Right ventricle myocardium inferior (tissue), 1 donor: ENCODE measurements around the gene APH1B. TPM values are rescaled to one million over a fixed set of nuclear protein-coding genes. Genes with fewer than 3 reads are reported as not detected.
"Not testable (repeated sequence)": the region's sequence is repeated elsewhere in the genome, so short reads cannot be mapped to it uniquely, and the experiment has no call there.

ENCODE experiments used
- ATAC-seq: fragments of 200-7000 bp; cut with Tn5 transposase; one replicate; pipeline ENCODE4 v1.9.1; 2020; ENCODE audit warnings: mild to moderate bottlenecking, moderate library complexity
- DNase-seq: peaks from one replicate; pipeline ENCODE4 v3.0.0; 2021; ENCODE audit errors: missing footprints
- intact Hi-C: fragments of 100-400 bp; cut with DNase I; formaldehyde crosslinking; loops from one replicate; pipeline ENCODE4 v1.11.0; 2022
- long read RNA-seq: library from polyadenylated mRNA; unstranded; transcript quantifications from one replicate; pipeline ENCODE4 v2.0.0, GENCODE V29; 2021
- total RNA-seq: library from RNA; stranded (reverse); fragmentation: NEBNext Ultra II Directional; extraction: Animal tissue kit (Norgen Biotek cat#: 25700); gene quantifications from one replicate; pipeline ENCODE4 v1.2.1, GENCODE V29; 2021
- donor health status: DM: no; HTN: yes; CAD: no; lungs with severe emphysema.

The APH1B gene
- 6.2 TPM for total RNA-seq
- long read RNA-seq, full-length matches to known transcripts, result 1 of 2 reads
- long read RNA-seq, partial matches to known transcripts, result 1 of 2 reads
- long read RNA-seq, other reads (novel, unspliced or antisense), result 0 of 2 reads

DNA sequence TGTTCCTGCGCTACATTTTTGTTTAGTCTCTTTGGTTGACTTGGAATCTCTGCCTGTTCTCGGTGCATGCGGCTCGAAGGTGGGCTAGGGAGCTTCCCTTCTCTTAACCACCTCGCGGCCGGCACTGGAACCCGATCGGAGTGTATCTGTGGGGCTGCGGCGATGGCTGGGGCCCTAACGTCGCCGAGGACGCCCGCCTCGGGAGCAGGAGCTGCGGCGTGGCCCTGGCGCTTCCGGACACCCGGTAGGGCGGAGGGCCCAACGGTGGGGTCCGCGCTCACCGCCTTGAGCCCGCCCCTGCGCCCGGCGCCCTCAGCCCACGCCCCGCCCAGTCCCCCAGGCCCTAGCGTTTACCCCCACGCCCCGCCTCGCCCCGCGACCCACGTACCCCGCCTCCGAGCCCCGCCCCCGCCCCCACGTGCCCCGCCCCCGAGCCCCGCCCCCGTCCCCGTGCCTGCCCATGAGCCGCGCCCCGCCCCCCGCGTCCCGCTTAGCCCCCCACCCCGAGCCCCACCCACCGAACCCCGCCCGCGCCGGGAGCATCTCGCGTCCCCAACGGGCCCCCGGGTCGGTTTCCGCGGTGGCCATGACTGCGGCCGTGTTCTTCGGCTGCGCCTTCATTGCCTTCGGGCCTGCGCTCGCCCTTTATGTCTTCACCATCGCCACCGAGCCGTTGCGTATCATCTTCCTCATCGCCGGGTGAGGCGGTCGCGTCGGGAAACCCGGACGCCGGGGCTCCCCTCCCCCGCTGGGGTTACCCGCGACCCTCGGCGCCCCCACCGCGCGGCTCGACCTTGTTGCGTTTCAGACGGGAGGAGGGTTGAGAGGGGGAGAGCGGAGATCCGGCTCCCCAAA, at the start of gene APH1B:
Gene APH1B, plus strand, starts transcription at position 568 of the 855 bp plus-strand sequence. Its CDS starts 19 bp downstream, at position 587.
- intact Hi-C loops, result loop anchor here (2.0 to 5.0 kb wide), 3 partner anchors 55 to 120 kb away; partner anchors contain the start of genes RAB8B and RPS27L
- DNase-seq (peak; percentile 94), ATAC-seq (peak; percentile 97)

DNA sequence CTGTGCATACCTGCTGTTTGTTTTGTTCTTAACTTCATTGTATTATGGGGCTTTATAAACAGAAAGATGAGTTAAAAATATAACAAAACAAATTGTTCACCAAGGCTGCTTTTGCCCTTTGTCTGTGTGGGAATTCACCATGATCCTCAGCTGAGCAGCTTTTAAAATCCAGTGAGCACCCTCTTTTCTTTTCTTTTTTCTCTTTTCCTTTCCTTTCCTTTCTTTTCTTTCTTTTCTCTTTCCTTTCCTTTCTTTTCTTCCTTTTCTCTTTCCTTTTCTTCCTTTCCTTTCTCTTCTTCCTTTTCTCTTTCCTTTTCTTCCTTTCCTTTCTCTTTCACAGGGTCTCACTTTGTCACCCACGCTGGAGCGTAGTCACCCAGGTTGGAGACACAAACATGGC, 49.7 kb upstream of the APH1B start:
- intact Hi-C loops, result no loop called here
- no peak for ATAC-seq
- no peak for DNase-seq

DNA sequence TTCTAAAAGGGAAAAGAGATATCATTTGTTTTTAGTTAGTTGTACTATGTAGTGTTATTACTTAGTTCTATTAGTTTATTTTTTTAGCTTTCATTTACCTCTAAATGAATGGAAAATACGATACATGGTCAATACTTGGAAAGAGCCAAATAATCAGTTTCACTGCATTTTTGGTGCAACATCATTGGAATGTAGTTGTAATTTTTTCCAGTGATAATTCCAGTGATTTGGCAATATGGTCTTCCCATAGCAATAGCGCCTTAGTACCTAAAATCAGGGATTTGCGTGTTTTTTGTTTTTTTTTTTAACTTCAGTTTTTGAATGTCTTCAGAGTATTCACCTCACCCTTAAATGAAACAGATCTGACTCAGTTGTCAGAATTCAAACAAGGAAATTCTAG, 46.2 kb upstream of the APH1B start:
- ATAC-seq (no peak), DNase-seq (no peak)
- intact Hi-C loops, result no loop called here

DNA sequence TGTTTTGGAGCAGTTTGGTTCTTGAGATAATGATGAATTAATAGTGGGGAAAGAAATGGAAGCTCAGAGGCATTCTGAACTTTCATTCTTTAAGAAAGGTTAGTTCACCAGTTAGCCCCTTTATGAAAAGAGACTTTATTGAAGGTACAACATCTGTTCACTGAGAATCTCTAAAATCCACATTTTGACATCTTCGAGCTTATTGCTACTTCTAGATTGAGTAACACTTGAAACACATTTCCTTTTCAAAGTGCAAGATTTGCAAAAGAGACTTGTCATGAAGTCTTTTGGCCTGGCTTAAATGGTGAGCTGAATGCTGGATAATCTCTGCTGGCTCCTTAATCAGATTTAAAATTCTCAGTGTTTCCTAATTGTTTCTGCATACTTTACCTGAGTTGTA, 45.7 kb upstream of the APH1B start:
- intact Hi-C loops, result no loop called here
- ATAC-seq (no peak), DNase-seq (no peak)

DNA sequence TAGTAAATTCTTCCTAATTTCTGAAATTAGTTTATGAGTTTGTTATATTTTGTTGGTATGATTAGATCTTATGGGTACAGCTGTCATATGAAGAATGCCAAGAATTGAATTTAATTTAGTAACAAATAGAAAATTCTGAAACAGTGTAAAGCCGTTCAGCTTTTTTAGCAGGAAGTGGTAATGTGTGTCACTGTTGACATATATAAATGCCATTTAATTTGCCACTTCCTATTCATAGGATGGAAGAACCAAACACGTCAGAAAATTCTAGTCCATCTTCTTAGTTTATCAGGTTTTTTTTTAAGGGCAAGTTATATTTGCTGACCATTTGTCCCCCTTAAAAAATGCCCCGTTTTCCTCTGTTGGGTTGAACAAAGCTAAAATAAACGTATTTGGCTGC, 45.0 kb upstream of the APH1B start:
- intact Hi-C loops, result no loop called here
- ATAC-seq (no peak), DNase-seq (no peak)

DNA sequence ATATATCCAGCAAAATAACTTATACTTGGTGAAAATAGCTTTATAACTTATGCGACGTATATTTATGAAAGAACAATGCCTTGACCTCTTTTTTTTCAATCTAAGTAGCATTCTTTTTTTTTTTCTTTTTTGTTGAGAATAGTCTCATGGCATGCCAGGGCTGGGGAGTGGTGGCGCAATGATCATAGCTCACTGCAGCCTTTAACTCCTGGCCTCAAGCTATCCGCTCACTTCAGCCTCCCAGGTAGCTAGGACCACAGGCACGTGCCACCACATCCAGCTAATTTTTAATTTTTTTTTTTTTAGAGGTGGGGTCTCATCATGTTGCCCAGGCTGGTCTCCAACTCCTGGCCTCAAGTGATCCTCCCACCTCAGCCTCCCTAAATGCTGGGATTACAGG, 44.5 kb upstream of the APH1B start:
- DNase-seq (peak; percentile 63), ATAC-seq (no peak)
- intact Hi-C loops, result no loop called here

DNA sequence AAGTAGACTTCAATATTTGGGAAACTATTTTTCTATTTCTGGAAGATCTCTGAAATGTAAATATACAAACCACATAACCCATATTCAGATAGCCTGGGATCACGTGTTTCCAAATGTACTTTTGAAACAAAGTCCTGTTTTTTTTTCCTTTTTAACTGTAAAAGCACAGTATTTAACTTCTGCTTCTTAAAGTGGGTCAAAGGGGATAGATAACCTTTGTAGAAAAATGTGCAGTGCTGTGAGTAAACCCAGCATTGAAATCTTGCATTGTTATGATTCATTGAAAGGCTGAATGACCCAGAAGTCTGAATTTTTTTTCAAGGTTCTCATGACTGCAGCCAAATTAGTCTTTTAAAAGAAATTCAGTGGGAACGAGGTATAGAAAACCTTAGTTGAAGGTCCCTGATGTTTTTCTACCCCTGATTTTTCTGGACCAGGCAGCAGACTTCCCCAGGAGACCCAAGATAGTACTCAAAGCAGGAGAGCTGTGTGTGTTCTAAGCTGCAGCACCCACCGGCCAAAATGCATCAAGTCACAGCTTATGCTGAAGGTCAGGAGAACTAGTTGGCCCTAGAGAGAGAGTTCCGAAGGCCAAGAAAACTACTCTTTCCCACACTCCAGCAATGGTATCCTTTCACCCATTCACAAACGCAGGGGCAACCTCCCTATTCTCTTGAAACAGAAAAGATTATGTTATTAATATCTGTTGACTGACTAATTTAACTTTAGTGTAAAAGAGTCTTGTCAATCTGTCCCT, 43.6 kb upstream of the APH1B start:
- peak; percentile 58 for ATAC-seq
- no peak for DNase-seq
- intact Hi-C loops, result no loop called here

DNA sequence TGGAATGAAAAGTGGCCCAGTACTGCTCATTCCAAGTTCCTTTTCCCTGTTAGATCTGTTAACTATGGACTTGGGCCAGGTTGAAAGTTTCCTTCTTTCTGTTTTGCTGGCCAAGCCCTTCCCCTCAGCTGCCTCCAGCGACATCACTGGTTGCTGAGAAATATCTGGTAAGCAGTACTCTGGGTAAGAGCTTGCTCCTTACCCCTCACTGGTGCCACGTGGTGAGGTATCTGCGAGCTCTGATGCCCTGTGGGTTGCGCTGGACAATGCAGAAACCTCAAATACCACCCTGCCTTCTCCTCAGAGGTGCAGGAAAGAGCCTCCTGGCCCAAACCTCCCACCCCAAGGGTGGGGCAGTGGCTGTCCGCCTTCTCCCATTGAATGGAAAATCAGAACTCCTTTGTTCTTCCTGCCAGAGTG, 42.9 kb upstream of the APH1B start:
- intact Hi-C loops, result no loop called here
- peak; percentile 90 for ATAC-seq

DNA sequence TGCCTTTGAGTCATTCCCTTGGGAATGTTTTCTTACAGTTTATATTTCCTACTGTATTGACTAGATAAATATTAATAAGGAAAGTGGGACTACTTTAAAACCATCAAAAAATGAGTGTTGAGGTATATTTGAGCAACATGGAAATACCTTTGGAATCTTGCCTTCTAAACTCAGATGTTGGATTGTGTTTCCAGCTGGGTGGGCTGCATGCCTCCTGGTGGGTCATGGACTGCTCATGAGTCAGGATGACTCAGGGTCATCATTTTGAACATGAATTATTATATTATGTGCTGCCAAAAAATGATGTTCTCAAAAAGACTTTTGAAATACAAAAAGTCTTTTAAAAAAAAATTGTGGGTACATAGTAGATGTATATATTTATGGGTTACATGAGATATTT, 41.1 kb upstream of the APH1B start:
- intact Hi-C loops, result no loop called here
- no peak for DNase-seq
- no peak for ATAC-seq

More for the DNA sequence above, 42.9 kb upstream of the APH1B start:
- peak; percentile 65 for DNase-seq

DNA sequence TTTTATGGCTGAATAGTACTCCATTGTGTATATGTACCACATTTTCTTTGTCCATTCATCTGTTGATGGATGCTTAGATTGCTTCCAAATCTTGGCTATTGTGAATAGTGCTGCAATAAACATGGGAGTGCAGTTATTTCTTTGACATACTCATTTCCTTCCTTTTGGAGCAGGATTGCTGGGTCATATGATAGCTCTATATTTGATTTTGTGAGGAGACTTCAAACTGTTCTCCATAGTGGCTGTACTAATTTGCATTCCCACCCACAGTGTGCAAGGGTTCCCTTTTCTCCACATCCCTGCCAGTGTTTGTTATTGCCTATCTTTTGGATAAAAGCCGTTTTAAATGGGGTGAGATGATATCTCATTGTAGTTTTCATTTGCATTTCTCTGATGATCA, 40.3 kb upstream of the APH1B start:
- intact Hi-C loops, ATAC-seq, DNase-seq: not testable (repeated sequence)

DNA sequence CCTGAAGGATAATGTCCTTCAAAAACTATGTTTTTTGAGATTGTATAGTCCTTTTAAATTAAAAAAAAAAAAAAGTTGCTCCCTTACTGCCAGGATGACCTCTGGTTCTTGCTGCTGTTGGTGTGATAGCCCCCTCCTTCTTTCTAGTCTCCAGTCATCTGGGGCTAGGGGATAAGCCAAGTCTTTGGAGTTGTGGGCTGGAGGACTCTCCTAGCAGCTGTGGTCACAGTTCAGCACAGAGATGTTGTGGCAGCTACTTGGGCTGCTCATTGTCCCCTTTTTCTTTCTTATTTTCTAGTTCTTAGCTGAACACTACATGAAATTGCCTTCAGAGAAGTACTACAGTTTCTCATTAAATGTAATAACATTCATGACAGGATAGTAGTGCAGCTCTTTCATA, 39.2 kb upstream of the APH1B start:
- intact Hi-C loops, result no loop called here
- ATAC-seq (no peak), DNase-seq (no peak)

DNA sequence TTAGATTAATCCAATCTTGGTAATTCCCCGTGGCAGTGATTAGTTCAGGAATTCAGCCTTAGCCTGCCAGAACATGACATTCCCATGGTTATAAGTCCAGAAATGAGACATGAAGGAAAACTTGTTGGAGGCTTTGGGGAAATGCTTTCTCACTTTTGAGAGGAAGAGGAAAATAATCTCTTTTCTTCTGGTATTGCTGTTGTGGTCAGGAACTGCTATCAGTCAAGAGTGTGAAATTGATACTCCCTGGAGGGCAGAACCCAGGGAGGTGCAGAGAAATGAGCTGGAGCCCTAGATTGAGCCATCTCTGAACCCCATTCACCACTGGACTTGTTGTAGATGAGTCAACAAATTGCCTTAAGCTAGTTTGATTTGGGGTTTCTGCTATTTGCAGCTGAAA, 38.6 kb upstream of the APH1B start:
- ATAC-seq, result peak; percentile 44
- no peak for DNase-seq
- intact Hi-C loops, result no loop called here

DNA sequence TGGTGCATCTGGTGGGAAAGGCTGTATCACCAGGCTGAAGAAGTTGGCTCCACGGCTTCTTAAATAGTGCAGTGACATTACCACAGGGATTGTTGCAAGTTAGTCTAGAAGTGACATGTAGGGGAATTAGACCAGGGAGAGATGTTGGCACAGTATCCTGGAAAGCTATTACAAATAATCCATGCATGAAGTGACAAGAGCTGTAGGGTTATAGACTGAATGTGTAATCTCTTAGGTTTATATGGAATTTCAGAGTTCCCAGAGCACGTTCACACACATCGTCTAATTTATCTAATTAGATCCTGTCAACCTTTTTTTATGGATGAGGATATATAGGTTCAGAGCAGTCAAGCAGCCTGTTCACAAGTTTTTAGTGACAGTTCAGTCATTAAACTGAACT, 37.3 kb upstream of the APH1B start:
- ATAC-seq (no peak), DNase-seq (no peak)
- intact Hi-C loops, result loop anchor here (5.0 to 10.0 kb wide), 2 partner anchors 48 to 85 kb away; partner anchors contain the start of gene RPS27L

DNA sequence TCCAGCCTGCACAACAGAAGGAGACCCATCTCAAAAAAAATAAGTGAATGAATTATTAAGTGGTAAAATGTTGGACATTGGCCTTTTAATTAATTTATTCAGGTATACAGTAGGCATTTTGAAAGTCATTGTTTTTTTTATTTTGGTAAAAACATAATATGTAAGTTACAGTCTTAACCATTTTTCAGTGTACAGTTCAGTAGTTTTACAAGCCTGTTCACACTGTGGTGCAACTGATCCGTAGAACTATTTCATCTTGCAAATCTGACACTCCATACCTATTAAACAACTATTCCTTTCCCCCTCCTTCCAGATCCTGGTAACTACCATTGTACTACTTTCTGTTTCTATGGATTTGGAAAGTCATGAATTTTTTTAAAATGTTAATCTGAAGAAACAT, 36.1 kb upstream of the APH1B start:
- ATAC-seq (no peak), DNase-seq (no peak)
- intact Hi-C loops, result loop anchor here (5.0 to 10.0 kb wide), 2 partner anchors 49 to 87 kb away; partner anchors contain the start of gene RPS27L

DNA sequence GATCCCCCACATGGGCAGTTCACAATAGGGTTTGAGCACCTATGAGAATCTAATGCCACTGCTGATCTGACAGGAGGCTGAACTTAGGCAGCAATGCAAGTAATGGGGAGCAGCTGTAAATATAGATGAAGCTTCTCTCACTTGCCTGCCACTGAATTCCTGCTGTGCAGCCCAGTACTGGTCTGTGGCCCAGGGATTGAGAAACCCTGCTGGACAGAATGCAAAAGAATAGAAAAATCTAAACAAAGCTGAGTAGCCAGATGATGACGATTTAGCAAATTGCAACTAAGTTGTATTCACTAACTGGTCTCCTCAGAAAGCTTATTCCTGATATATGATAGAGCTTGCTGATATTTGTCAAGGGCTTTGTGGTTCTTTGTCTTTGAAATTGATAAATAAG, 34.3 kb upstream of the APH1B start:
- intact Hi-C loops, result loop anchor here (5.0 to 10.0 kb wide), 2 partner anchors 51 to 88 kb away; partner anchors contain the start of gene RPS27L
- DNase-seq (peak; percentile 72), ATAC-seq (peak; percentile 67)

DNA sequence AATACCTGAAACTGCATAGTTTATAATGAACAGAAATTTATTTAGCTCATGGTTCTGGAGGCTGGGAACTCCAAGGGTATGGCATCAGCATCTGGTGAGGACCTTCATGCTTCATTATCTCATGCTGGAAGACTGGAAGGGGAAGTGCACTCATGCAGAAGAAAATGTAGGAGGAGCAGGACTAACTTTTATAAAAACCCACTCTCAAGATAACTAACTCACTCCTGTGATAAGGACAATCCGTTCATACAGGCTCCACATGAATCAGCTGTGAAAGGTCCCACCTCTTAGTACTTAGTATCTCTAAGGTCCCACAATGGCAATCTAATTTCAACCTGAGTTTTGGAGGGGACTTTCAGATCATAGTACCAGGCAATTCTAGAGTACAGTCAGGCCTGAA, 33.6 kb upstream of the APH1B start:
- DNase-seq (no peak), ATAC-seq (no peak)
- intact Hi-C loops, result loop anchor here (5.0 to 10.0 kb wide), 2 partner anchors 51 to 89 kb away; partner anchors contain the start of gene RPS27L

DNA sequence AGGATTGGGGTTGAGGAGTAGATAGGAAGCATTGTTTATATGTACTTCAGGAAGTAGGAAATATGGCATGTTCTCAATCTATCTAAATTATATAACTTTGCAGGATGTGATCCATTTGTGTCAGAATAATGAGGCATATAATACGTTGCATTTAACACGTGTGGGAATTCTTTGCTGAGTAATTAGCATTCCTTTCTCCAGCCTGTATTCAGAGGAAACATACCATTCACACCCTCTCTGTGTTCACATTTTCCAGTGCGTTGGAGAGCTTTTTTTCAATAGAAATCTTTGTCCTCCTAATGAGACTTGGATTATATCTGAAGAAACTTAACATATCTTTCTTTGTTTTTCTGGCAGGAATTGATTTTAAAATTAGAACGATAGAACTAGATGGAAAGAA, 33.0 kb upstream of the APH1B start:
- intact Hi-C loops, result loop anchor here (5.0 to 10.0 kb wide), 2 partner anchors 52 to 90 kb away; partner anchors contain the start of gene RPS27L
- no peak for ATAC-seq
- no peak for DNase-seq

DNA sequence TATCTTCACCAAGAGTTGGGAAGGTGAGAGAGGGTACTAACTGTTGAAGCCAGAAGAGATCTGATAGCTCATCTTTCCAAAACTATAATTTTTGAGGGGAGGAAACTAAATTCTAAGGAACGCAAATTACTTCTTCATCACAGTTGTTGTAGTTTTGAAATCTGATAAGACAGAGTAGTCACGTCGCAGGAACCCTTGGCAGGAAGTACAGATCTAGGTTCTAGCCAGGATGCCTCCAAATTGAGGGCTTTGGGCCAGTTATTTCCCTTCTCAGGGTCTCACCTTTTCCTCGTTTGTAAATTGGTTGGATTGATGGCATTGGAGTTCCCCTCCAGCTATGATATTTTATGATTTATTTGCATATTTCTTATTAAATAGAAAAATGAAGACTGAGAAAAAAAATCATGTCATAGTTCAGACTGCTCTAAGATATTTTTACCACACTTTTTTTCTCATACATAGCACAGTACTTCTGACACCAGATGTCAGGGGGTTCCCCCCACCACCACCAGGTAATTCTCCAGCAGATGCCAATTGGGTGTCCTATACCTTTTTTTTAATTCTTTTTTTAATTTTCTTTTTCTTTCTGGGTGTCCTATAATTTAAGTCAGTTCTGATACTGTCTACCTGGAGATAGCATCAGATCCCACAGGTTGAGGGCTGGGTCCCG, 32.3 kb upstream of the APH1B start:
- intact Hi-C loops, result loop anchor here (5.0 to 10.0 kb wide), 2 partner anchors 53 to 90 kb away; partner anchors contain the start of gene RPS27L
- ATAC-seq (no peak), DNase-seq (no peak)
